ENCODE results near the gene SPG11. TPM values are rescaled to one million over a fixed set of nuclear protein-coding genes. Genes with fewer than 3 reads are reported as not detected.

The SPG11 gene
- polyA plus RNA-seq, 2 donors, result 23.5 to 29.4 TPM

DNA sequence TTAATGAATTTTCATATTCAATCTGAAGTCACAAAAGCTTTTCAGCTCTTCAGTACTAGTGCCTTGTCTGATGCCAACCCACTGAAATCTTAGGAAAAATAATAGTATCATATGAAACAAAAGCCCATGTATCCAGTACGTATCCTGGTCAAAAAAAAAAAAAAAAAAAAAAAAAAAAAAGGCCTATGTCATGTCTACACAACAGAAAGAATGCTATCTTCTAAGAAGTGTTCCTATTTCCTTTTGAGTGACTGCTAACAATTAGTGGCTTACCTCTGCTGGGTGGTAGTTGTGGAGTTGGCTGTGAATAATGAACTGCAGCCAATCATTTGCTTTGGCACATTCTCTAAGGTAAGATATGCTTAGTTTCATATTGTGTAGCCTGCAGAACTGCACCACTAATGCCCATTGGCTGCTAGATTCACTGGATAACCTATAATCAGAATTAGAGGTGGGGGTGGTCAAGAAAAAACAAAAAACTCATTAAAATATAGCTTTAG is 66.9 kb downstream of the SPG11 start:
- no peaks in the 10 kb centered on the region for H3K27me3 ChIP-seq (ENCODE audit: control insufficient read depth in 1 of 2, insufficient read depth in 2 of 2, low read length in 2 of 2)
- H3K27ac ChIP-seq (ENCODE audit: low read depth in 2 of 2, low read length in 1 of 2), result no peak overlapping the region
- H3K4me1 ChIP-seq (ENCODE audit: control insufficient read depth in 2 of 2, insufficient read depth in 2 of 2, low read length in 1 of 2), result no peaks in the 10 kb centered on the region
- no peaks in the 10 kb centered on the region for H3K9me3 ChIP-seq (ENCODE audit: control insufficient read depth in 2 of 2, insufficient read depth in 1 of 2, low read depth in 1 of 2, low read length in 1 of 2)
- WGBS, 2 donors, result 73 to 83% methylated on average over 1 of the region's 1 CpG
- H3K36me3 ChIP-seq (ENCODE audit: control insufficient read depth in 2 of 2, insufficient read depth in 2 of 2, low read length in 1 of 2), result peaks cover 7 to 12% of the 10 kb centered on the region in 2 donors
- H3K4me3 ChIP-seq (ENCODE audit: low read depth in 1 of 2, low read length in 2 of 2), result no peak overlapping the region

DNA sequence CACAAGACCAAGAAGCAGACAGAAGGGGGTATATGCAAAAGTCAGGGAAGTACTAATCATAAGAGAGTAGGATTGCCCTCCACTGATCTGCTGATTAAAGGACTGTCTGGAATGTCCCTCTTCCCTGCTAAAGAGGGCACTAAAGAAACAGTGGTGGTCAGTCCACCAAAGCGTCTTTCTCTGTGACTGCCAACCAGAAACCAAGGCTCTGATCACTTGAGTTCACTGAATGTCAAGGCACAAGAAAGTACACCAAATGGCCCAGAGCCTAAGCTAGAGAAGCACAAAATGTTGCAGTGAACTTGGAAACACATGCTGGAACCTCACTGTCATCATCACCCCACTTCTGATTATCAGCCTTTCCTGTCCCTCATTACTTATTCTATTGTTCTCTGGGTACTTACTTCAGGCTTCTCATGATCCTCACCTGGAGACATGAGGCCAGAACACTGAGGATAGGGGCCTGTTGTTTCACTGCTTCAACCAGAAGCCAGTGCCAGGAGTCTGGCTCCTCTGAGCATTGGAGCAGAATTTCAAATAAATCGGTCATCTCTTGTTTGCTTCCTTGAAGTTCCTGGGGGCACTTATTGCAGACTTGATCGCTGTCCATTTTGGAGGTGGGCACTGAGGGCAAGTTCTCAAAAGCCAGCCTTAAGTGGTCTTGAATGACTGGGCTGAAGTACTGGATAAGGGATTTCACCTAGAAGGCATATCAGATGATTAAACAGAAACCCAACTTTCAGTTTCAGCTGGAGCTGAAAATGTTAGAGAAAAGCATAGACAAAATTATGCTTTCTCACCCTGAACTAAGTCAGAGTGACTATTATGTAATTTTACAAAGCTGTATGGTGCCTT is 67.6 kb downstream of the SPG11 start:
- H3K36me3 ChIP-seq (ENCODE audit: control insufficient read depth in 2 of 2, insufficient read depth in 2 of 2, low read length in 1 of 2), result peaks cover 7 to 10% of the 10 kb centered on the region in 2 donors
- no peak overlapping the region for H3K27ac ChIP-seq (ENCODE audit: low read depth in 2 of 2, low read length in 1 of 2)
- WGBS, 2 donors, result 94 to 96% methylated on average over 3 of the region's 3 CpGs

DNA sequence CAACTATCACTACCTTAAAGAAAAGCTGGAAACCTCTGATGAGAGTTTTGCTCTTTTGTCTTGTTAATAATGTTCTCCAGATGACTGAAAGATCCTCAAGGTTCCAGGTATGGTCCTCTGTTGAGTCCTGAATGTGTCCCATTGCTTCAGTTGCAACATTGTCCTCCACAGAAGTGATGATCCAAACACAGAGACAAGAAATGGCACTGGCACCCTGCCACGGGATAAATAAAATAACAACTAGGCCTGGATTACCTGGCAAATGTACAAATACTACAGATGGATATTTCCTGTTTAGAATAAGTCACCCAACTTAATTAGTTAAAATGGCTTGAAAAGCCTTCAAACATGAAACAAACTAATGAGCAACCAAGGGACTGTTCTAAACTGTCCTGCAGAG is 68.2 kb downstream of the SPG11 start:
- Histone ChIP-seq H3K27me3 (ENCODE audit: control insufficient read depth in 1 of 2, insufficient read depth in 2 of 2, low read length in 2 of 2) (no peaks in the 10 kb centered on the region), H3K4me1 (ENCODE audit: control insufficient read depth in 2 of 2, insufficient read depth in 2 of 2, low read length in 1 of 2) (no peaks in the 10 kb centered on the region), H3K4me3 (ENCODE audit: low read depth in 1 of 2, low read length in 2 of 2) (no peak overlapping the region), H3K27ac (ENCODE audit: low read depth in 2 of 2, low read length in 1 of 2) (no peak overlapping the region), H3K36me3 (ENCODE audit: control insufficient read depth in 2 of 2, insufficient read depth in 2 of 2, low read length in 1 of 2) (peaks cover 12% of the 10 kb centered on the region in 2 donors), H3K9me3 (ENCODE audit: control insufficient read depth in 2 of 2, insufficient read depth in 1 of 2, low read depth in 1 of 2, low read length in 1 of 2) (no peaks in the 10 kb centered on the region)
- WGBS, 2 donors, result 43 to 73% methylated on average over 1 of the region's 1 CpG

More for the DNA sequence above, 67.6 kb downstream of the SPG11 start:
- Histone ChIP-seq H3K27me3 (ENCODE audit: control insufficient read depth in 1 of 2, insufficient read depth in 2 of 2, low read length in 2 of 2) (no peaks in the 10 kb centered on the region), H3K4me1 (ENCODE audit: control insufficient read depth in 2 of 2, insufficient read depth in 2 of 2, low read length in 1 of 2) (no peaks in the 10 kb centered on the region), H3K4me3 (ENCODE audit: low read depth in 1 of 2, low read length in 2 of 2) (no peak overlapping the region), H3K9me3 (ENCODE audit: control insufficient read depth in 2 of 2, insufficient read depth in 1 of 2, low read depth in 1 of 2, low read length in 1 of 2) (no peaks in the 10 kb centered on the region)

DNA sequence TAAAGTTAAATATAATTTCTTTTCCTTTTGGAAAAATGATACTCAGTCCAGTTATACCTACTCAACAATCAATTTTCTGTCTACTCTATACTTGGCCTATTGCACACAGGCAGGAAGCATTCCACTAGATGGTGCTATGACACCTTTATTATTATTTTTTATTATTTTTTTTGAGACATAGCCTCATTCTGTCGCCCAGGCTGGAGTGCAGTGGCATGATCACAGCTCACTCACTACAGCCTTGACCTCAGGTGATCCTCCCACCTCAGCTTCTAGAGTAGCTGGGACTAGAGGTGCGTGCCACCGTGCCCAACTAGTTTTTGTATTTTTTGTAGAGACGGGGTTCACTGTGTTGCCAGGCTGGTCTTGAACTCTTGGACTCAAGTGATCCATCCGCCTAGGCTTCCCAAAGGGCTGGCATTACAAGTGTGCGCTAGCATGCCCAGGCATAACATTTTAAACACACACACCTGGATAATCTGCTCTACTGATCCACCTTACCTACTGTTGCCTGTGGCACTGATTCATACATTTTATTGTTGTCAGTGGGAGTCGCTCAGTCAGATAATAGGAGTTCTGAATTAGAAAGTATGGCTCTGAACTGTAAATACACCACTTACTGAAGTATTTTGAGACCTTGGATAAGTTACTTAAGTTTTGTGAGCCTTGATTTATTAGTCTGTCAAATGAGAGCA is 70.3 kb downstream of the SPG11 start:
- H3K4me1 ChIP-seq (ENCODE audit: control insufficient read depth in 2 of 2, insufficient read depth in 2 of 2, low read length in 1 of 2), result no peaks in the 10 kb centered on the region
- no peak overlapping the region for H3K27ac ChIP-seq (ENCODE audit: low read depth in 2 of 2, low read length in 1 of 2)
- H3K27me3 ChIP-seq (ENCODE audit: control insufficient read depth in 1 of 2, insufficient read depth in 2 of 2, low read length in 2 of 2), result no peaks in the 10 kb centered on the region
- peaks cover 14 to 17% of the 10 kb centered on the region in 2 donors for H3K36me3 ChIP-seq (ENCODE audit: control insufficient read depth in 2 of 2, insufficient read depth in 2 of 2, low read length in 1 of 2)
- WGBS, 2 donors, result 67 to 71% methylated on average over 7 of the region's 7 CpGs
- H3K4me3 ChIP-seq (ENCODE audit: low read depth in 1 of 2, low read length in 2 of 2), result no peak overlapping the region
- H3K9me3 ChIP-seq (ENCODE audit: control insufficient read depth in 2 of 2, insufficient read depth in 1 of 2, low read depth in 1 of 2, low read length in 1 of 2), result no peaks in the 10 kb centered on the region

DNA sequence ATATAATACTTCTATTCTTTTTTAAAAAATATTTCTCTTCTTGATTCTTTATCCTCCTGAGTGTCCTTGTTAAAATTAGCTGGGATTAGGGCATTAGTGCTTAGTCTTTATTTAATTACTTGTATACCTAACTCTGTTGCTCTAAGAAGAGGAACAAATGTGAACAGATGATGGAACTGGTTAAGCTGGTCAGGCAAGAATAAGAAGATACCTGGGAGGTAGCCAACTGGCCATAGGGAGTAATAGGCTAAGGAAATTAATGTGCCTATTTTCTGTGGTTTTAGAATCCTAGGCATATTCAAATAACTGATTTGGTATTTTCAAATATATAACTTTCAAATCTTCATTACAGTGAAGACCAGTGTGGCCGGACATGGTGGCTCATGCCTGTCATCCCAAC is 72.1 kb downstream of the SPG11 start:
- peak overlapping the region; percentile 63 to 80 for H3K27ac ChIP-seq (ENCODE audit: low read depth in 2 of 2, low read length in 1 of 2)
- no peak overlapping the region for H3K4me3 ChIP-seq (ENCODE audit: low read depth in 1 of 2, low read length in 2 of 2)
- peaks cover 15 to 20% of the 10 kb centered on the region in 2 donors for H3K36me3 ChIP-seq (ENCODE audit: control insufficient read depth in 2 of 2, insufficient read depth in 2 of 2, low read length in 1 of 2)
- no peaks in the 10 kb centered on the region for H3K9me3 ChIP-seq (ENCODE audit: control insufficient read depth in 2 of 2, insufficient read depth in 1 of 2, low read depth in 1 of 2, low read length in 1 of 2)
- H3K4me1 ChIP-seq (ENCODE audit: control insufficient read depth in 2 of 2, insufficient read depth in 2 of 2, low read length in 1 of 2), result no peaks in the 10 kb centered on the region
- no peaks in the 10 kb centered on the region for H3K27me3 ChIP-seq (ENCODE audit: control insufficient read depth in 1 of 2, insufficient read depth in 2 of 2, low read length in 2 of 2)
- WGBS, 2 donors, result 47 to 70% methylated on average over 1 of the region's 1 CpG

DNA sequence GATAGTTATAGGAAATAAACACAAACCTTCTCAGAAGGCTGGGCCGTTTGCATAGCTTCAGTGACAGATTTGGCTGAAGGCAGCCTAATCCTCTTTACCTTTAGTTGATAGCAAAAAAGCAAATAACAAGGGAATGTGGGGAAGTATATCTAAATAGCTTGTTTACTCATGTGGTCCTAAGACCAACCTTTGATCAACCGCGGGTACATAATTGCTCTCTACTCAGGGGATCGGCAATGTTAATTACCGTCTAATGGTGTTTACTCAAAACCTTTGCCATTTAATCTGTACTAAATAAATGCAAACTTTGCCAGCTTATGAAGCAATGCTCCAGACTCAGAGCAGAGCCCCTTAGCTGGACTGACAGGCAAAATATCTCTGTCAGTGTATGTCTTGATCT is 74.9 kb downstream of the SPG11 start:
- H3K4me1 ChIP-seq (ENCODE audit: control insufficient read depth in 2 of 2, insufficient read depth in 2 of 2, low read length in 1 of 2), result no peaks in the 10 kb centered on the region
- H3K9me3 ChIP-seq (ENCODE audit: control insufficient read depth in 2 of 2, insufficient read depth in 1 of 2, low read depth in 1 of 2, low read length in 1 of 2), result no peaks in the 10 kb centered on the region
- H3K4me3 ChIP-seq (ENCODE audit: low read depth in 1 of 2, low read length in 2 of 2), result no peak overlapping the region
- H3K27me3 ChIP-seq (ENCODE audit: control insufficient read depth in 1 of 2, insufficient read depth in 2 of 2, low read length in 2 of 2), result no peaks in the 10 kb centered on the region
- H3K27ac ChIP-seq (ENCODE audit: low read depth in 2 of 2, low read length in 1 of 2), result no peak overlapping the region
- peaks cover 18 to 20% of the 10 kb centered on the region in 2 donors for H3K36me3 ChIP-seq (ENCODE audit: control insufficient read depth in 2 of 2, insufficient read depth in 2 of 2, low read length in 1 of 2)
- 79 to 87% methylated on average over 5 of the region's 5 CpGs for WGBS, 2 donors

DNA sequence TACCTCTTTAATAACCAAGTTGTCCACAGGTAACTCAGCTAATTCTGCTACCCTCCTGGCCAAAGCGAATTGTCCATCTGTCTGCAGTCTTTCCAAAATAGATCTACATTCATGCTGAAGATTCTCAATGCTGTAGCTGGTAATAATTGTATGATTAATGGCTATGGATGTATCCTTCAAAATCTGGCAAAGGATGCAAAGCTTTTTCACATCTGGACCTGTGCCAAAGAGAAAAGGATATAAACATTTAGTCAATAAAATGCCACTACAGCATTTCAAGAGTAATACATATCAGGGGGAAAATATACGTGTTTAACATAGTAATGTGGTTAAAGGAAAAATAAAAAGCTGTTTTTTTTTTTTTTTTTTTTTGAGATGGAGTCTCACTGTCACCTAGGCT is 77.8 kb downstream of the SPG11 start:
- H3K27me3 ChIP-seq (ENCODE audit: control insufficient read depth in 1 of 2, insufficient read depth in 2 of 2, low read length in 2 of 2), result no peaks in the 10 kb centered on the region
- peaks cover 17 to 20% of the 10 kb centered on the region in 2 donors for H3K36me3 ChIP-seq (ENCODE audit: control insufficient read depth in 2 of 2, insufficient read depth in 2 of 2, low read length in 1 of 2)
- H3K27ac ChIP-seq (ENCODE audit: low read depth in 2 of 2, low read length in 1 of 2), result no peak overlapping the region
- WGBS, 2 donors, result 80 to 97% methylated on average over 2 of the region's 2 CpGs
- H3K9me3 ChIP-seq (ENCODE audit: control insufficient read depth in 2 of 2, insufficient read depth in 1 of 2, low read depth in 1 of 2, low read length in 1 of 2), result no peaks in the 10 kb centered on the region
- H3K4me3 ChIP-seq (ENCODE audit: low read depth in 1 of 2, low read length in 2 of 2), result no peak overlapping the region
- H3K4me1 ChIP-seq (ENCODE audit: control insufficient read depth in 2 of 2, insufficient read depth in 2 of 2, low read length in 1 of 2), result no peaks in the 10 kb centered on the region

DNA sequence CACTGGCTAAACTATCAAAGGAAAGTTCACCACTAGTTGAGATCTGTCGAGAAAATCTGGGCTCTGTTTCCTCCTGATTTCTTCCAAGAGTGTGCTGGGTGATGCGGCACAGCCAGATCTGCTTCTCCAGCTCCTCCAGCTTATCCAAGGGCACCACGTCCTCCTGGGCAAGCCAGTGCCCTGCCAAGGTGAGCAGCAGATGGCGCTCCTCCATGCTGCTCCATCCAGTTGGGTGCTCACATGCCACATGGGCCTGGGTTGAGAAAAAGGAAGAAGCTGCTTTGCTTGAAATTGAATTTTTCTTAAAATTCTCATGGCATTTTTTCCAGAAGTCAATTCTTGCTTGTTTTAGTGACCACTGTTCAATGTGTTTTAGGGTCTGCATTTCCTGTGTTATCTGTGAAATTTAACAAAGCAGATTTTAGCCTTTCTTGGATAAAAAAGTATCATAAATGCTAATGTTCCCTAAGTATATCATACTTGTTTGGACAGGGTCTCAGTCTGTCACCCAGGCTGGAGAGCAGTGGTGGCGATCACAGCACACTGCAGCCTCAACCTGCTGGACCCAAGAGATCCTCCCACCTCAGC is 79.2 kb downstream of the SPG11 start:
- Histone ChIP-seq H3K27me3 (ENCODE audit: control insufficient read depth in 1 of 2, insufficient read depth in 2 of 2, low read length in 2 of 2) (no peaks in the 10 kb centered on the region), H3K4me1 (ENCODE audit: control insufficient read depth in 2 of 2, insufficient read depth in 2 of 2, low read length in 1 of 2) (no peaks in the 10 kb centered on the region), H3K9me3 (ENCODE audit: control insufficient read depth in 2 of 2, insufficient read depth in 1 of 2, low read depth in 1 of 2, low read length in 1 of 2) (no peaks in the 10 kb centered on the region), H3K4me3 (ENCODE audit: low read depth in 1 of 2, low read length in 2 of 2) (no peak overlapping the region), H3K36me3 (ENCODE audit: control insufficient read depth in 2 of 2, insufficient read depth in 2 of 2, low read length in 1 of 2) (peaks cover 13 to 16% of the 10 kb centered on the region in 2 donors), H3K27ac (ENCODE audit: low read depth in 2 of 2, low read length in 1 of 2) (no peak overlapping the region)
- WGBS, 2 donors, result 82 to 86% methylated on average over 5 of the region's 5 CpGs

DNA sequence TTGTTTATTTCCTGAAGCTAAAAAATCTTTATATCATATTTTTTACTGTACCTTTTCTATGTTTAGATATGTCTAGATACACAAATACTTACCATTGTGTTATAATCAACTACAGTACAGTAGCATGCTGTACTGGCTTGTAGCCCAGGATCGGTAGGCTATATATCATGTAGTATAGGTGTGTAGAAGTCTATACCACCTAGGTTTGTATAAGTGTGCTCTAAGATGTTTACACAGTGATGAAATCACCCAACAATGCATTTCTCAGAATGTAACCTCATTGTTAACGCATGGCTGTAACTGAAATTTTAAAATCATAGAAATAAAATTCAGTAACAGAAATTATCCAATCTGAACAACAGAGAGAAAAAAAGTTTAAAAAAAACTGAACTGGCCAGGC is 83.4 kb downstream of the SPG11 start:
- peaks cover 4 to 7% of the 10 kb centered on the region in 2 donors for H3K36me3 ChIP-seq (ENCODE audit: control insufficient read depth in 2 of 2, insufficient read depth in 2 of 2, low read length in 1 of 2)
- H3K9me3 ChIP-seq (ENCODE audit: control insufficient read depth in 2 of 2, insufficient read depth in 1 of 2, low read depth in 1 of 2, low read length in 1 of 2), result no peaks in the 10 kb centered on the region
- H3K4me1 ChIP-seq (ENCODE audit: control insufficient read depth in 2 of 2, insufficient read depth in 2 of 2, low read length in 1 of 2), result no peaks in the 10 kb centered on the region
- WGBS, 2 donors, result 79 to 82% methylated on average over 2 of the region's 2 CpGs
- no peak overlapping the region for H3K4me3 ChIP-seq (ENCODE audit: low read depth in 1 of 2, low read length in 2 of 2)
- no peak overlapping the region for H3K27ac ChIP-seq (ENCODE audit: low read depth in 2 of 2, low read length in 1 of 2)
- no peaks in the 10 kb centered on the region for H3K27me3 ChIP-seq (ENCODE audit: control insufficient read depth in 1 of 2, insufficient read depth in 2 of 2, low read length in 2 of 2)
